NCI-H526 treated with DMSO at 0.1 percent for 48 hours (cell line): ENCODE measurements around the gene P3H1.
A peak's percentile ranks its signal among the peaks of the same experiment; 100 is the strongest.
"Not testable (repeated sequence)": the region's sequence is repeated elsewhere in the genome, so short reads cannot be mapped to it uniquely, and the experiment has no call there.

Experiments
- DNase-seq: peaks from one replicate; lab custom pipeline; 2025; lab: John Stamatoyannopoulos, UW

Gene P3H1, protein sequence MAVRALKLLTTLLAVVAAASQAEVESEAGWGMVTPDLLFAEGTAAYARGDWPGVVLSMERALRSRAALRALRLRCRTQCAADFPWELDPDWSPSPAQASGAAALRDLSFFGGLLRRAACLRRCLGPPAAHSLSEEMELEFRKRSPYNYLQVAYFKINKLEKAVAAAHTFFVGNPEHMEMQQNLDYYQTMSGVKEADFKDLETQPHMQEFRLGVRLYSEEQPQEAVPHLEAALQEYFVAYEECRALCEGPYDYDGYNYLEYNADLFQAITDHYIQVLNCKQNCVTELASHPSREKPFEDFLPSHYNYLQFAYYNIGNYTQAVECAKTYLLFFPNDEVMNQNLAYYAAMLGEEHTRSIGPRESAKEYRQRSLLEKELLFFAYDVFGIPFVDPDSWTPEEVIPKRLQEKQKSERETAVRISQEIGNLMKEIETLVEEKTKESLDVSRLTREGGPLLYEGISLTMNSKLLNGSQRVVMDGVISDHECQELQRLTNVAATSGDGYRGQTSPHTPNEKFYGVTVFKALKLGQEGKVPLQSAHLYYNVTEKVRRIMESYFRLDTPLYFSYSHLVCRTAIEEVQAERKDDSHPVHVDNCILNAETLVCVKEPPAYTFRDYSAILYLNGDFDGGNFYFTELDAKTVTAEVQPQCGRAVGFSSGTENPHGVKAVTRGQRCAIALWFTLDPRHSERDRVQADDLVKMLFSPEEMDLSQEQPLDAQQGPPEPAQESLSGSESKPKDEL

DNA sequence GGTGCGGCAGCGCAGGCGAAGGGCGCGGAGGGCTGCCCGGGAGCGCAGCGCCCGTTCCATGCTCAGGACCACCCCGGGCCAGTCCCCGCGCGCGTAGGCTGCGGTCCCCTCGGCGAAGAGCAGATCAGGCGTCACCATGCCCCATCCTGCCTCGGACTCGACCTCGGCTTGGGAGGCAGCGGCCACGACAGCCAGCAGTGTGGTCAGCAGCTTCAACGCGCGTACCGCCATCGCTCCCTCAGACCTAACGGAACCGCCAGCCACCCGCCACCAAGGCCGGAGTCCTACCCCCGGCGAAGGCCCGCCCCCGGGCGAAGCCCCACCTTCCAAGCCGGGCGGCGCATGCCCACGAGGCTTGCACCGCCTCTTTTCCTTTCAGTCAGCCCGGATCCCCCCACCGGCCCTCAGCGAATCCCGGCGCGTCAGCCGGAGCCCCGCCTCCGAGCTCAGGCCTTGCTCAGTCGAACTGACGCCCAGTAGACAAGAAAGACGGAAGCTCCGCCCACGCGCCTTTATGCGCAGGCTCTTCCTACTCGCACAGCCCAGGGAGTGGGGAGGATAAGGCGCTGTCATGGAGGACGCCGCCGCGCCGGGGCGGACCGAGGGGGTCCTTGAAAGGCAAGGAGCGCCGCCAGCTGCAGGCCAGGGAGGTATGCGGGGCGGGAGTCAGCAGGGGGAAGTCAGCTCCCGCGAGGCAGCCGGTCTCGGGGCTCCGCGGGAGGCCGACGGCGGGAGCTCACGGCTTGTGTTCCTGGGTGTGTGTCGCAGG lies at the start of gene P3H1, which contains the start of gene C1orf50:
Gene P3H1 (minus strand): TSS at position 288 of the 769 bp plus-strand sequence. CDS start 57 bp downstream, at position 231.
Gene C1orf50 (plus strand): TSS at position 509 of the 769 bp plus-strand sequence. CDS start 63 bp downstream, at position 572.
- peak; percentile 99 for DNase-seq

DNA sequence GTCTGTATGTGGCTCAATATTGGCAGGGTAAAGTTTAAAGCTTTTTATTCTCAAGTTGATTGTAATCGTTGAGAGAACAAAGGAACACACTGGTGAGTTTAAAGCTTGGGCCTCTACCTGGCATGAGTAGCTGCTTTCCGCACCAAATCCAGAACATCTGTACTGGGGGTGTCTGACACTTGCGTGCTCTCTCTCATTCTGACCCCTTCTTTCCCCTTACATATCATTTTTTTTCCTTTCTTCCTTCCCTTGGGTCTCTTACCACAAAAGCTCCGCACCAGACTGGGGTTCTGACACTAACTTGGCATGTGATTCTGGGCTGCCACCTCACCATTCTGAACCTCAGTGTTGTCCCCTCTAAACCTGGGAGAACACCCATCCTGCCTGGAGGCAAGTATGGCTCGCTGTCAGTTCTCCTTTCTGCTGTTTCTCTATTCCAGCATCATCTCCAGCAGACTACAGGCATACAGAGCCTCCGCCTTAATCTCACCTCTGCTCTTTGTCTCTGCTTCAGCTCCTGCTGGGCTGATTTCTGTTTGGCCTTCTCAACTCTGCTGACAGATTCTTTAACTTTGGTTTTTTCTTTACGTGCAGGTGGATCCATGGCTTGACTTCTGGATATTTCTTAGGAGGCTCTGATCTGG lies 49.2 kb upstream of the P3H1 start:
- no peak for DNase-seq

DNA sequence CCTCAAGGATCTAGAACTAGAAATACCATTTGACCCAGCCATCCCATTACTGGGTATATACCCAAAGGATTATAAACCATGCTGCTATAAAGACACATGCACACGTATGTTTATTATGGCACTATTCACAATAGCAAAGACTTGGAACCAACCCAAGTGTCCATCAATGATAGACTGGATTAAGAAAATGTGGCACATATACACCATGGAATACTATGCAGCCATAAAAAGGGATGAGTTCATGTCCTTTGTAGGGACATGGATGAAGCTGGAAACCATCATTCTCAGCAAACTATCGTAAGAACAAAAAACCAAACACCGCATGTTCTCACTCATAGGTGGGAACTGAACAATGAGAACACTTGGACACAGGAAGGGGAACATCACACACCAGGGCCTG lies 48.0 kb upstream of the P3H1 start:
- not testable (repeated sequence) for DNase-seq

DNA sequence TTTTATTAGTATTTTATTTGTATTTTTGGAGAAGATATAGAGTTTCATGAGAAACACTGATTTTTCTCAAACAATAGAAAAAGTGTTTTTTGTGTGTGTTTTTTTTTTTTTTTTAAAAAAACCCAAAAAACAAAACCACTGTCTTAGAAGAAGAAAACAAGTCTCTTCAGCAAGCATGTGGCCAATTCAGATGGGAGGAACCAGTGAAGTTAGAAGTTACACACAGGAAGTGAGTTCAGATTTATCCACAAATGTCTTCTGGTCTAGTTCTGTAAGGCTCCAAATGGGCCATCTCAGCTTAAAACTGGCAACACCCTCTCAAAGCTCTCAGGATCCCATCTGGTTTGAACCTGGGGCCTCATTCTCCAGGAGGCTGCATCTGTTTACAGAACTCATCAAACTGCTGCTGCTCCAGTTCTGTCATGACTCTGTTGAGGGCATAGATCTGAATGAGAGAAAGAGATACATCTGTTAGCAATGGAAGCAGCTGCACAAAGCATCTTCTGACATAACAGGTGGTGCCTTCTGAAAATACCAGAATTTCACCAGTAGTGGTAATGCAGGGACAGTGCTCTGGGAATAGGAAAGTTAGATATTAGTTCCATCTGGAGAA lies 40.3 kb upstream of the P3H1 start:
- DNase-seq = no peak

DNA sequence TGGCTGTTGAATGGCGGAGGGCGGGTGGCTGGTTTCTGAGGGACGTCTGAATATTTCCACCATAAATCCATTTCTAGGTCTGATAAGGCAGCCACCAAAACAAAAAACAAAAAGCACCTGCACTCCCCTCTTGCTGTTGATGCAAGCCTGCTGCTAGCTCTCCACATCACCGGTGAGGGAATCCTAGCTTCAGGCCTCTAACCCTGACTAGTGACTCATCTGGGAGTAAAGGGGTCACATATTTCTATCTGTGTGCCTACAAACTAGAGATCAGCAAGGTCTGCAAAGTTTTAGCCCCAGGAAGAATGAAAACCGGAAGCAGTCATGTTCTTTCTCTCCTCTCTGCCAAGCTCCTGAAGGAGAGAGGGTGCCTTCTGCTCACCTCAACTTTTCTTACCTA lies 39.8 kb upstream of the P3H1 start:
- no peak for DNase-seq

DNA sequence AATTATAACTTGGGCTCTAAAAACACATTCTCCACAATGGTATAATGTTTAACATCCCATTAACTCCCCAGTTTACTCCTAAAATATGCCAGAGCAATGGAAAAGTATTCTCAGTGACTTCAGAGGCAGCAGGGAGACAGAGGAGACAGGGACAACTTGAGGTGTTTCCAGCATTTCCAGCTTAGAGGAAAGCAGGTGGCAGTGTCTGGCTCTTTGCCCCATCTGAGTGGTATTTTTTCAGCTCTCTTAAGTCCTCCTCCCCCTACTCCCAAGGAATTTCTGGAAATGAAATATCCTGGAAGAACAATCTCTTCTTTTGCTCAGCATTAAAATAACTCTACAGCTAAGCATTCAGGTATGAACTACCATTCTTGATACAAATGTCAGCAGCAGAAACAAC lies 39.3 kb upstream of the P3H1 start:
- no peak for DNase-seq

DNA sequence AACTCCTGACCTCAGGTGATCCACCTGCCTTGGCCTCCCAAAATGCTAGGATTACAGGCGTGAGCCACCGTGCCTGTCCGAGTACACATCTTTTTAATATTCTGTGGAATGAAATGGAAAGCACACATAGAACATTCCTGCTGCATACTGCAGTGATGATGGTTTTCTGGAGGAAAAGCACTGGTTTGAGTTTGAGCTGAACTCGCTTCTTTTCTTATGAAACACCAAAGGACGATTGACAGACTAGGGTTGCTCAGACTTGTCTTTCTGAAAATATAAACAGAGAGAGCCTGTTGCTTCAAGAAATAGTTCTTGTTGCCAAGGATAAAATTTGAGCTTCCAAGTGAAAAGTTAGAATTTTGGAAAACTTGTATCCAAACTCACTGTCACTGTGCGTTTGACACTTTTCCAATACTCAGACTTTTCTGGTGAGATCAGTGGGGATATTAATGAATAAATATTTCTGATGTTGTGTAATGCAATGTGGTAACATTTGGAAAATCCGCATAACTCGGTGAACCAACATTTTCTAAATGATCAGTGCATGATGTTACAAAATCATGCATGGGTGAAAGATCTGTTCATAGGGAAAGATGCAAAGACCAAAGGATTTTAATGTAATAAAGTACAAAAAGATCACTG lies 35.1 kb upstream of the P3H1 start:
- no peak for DNase-seq

DNA sequence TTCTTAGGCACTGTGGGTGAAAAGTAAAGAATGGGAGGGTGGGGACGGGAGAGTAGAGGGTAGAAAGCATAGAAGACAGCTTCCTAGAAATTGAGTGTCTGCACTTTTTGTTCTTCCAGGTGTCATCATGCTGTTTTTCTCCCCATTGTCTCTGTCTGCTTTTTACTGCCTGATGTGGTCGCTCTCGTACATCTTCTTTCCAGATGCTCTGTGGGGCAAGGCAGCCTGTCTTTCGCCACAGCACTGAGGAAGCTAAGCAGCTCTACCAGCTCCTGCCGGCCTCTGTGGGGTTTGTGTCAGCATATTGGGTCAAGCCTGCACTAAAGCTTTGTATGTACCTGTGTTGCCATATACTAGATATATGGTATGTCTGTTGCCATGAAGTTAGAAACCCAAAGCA lies 31.2 kb upstream of the P3H1 start:
- DNase-seq = no peak

DNA sequence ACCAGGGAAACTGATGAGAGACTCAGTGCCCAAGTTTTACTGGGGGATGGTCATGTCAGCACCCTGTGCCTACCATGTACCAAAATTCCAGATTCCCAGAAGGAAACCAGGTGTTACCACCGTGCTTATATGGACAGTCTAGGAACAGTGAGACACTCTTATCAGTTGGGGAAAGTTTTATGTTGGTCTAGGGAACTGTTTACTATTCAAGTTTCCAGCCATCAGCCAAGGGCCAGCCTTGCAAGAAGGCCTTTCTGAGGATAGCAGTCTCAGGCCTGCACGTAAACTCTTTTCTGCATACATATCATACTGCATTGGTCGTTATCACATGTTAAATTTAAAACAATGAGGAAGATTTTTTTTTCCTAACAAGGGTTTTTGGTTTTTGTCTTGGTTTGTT lies 30.6 kb upstream of the P3H1 start:
- no peak for DNase-seq

DNA sequence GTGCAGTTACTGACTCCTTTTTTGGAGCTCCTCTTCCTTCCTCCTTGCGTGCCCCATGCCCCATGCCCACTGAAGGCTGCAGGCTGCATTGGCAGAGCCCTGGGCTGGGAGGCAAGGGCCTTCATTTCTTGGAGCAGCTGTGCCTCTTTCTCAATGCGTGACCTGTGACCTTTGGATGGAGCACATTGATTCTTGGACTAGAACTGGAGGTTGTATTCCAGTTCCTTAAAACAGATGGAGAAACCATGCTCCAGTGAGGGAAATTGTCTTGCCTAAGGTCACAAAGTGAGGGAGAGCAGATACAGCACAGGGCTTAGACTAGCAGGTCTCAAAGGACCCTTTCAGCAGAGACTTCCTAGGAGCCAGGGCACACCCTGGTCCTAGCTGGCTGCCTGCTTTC lies 27.0 kb upstream of the P3H1 start:
- no peak for DNase-seq

DNA sequence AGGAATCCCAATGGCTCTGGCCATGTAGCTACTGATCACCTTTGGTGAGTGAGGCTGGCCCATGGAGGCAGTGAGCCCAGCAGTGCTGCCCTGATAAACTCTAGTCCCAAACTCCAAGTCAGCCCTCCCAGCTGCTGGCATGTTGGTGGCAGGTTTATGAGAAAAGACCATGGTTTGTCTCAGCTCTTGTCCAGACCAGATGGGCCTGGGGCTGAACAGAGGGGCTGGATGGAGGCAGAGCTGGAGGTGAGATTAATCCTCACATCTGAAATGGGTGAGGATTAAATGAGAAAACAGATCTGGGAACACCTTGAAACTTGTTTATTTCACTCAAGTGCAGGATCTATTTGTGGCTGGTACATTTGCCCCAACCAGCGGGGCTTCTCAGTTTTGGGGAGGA lies 21.2 kb upstream of the P3H1 start:
- no peak for DNase-seq

DNA sequence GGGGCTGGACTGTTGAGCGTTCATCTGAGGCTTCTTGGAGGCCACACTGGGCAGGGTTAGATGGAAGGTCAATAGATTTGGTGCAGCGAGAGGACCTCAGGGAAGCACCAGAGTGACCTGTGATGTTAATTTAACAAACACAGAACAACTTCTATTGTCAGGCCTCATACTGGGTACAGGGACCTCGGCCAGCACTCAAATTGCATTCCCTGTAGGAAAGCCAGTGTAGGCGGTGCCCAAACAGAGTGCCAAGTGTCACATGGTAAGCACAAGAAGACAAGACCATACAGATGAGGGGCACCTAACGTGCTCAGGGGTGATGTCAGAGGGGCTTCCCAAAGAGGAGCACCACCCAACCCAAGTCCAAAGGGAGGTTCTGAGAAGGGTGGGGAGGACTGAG lies 19.3 kb upstream of the P3H1 start:
- DNase-seq = no peak

DNA sequence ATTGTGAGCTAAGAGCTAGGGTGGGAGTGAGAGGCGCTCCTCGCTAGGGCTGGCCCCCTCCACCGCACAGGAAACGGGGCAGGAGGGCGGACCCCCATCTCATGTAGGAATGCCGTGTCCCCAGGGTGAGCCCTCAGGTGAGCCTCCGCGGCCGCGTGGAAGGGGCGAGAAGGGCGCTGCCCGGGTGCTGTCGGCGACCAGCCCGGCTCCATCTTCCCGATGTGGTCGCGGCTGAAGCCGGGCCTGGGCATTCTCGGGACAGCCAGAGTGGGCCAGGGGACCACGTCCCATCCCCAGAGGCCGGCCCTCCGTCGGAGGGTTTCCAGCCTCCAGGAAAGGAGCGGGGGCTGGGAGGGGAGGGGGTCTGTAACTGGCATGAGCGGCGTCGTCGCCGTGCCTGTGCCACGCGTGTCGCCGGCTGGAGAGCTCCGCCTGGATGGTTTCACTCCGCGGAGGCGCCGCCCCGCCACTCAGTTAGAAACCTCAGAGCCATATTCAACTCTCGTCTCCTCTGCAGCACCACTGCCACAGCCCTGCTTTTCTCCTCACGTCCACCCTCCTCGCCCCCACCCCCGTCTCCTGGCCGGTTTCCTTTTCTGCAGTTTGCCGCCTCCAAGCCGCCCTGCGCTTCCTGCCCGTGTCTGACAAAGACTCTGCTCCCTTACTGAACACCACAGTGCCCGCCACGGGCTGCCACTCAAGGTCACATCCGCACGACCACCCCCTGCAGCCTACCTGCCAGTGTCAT lies 18.3 kb upstream of the P3H1 start, which contains the start of gene TMEM269:
Gene TMEM269 (plus strand): TSS at position 46 of the 748 bp plus-strand sequence. CDS start 4,903 bp downstream, outside the sequence.
- DNase-seq = no peak

DNA sequence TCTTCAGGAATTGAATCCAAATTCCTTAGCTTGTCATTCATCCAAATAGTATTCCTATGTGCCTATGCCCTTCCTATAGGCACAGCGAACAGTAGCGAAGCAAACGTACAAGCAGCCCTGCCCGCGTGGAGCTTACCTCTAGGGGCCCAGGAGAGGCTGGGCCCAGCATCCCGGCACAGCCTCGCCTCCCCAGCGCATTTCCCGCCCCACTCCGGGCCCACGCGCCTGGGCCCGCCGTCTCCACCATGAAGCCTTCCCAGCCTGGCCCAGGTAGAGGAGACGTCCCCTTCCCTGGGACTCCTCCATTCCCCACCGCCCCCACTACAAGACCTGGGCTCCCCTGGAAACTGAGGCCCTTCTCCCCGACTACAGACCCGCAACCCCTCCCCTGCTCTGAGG lies 17.7 kb upstream of the P3H1 start:
- no peak for DNase-seq

DNA sequence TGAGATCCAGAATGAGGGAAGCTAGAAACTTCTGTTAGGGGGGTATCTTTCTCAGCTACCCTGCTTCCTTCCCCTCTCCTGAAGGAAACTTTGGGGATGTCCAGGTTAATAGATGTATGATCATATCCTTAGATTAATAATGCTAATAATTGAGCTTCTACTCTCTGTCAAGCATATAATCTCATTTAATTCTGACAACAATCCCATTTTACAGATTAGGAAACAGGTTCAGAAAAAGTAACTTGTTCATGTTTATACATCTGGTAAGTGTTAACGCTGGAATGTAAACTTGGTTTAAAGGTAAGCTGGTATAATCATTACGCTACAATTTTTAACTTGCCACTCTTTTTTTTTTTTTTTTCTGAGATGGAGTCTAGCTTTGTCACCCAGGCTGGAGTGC lies 16.3 kb upstream of the P3H1 start:
- no peak for DNase-seq

DNA sequence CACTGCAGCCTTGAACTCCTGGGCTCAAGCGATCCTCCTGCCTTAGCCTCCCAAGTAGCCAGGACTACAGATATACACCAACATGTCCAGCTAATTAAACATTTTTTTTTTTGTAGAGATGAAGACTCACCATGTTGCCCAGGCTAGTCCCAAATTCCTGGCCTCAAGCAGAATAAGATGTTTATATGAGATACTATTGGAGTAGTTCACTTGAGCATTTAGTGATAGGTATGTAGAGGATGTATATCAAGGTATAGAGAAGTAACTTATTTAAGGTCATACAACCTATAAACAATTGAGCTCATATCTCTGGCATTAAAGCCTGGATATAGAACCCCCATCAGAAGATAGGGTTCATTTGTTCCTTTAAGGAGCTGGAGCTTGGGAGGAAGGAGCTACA lies 13.3 kb upstream of the P3H1 start:
- DNase-seq = no peak

DNA sequence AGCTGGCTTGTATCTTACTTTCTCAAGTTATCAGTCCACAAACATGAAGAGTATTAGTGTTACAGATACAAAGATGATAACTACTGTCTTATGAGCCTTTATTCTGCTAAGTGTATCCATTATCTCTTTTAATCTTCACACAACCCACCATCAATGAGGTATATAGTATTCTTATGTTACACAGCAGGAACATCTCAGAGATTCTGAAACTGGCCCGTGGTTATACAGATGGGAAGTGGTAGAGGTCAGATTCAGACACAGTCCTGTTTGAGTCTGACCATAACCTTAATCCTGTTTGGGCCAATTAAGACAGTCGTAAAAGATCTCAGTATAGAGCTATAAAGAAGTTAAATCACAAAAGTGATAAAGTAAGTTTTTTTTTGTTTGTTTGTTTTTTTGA lies 12.9 kb upstream of the P3H1 start:
- no peak for DNase-seq

DNA sequence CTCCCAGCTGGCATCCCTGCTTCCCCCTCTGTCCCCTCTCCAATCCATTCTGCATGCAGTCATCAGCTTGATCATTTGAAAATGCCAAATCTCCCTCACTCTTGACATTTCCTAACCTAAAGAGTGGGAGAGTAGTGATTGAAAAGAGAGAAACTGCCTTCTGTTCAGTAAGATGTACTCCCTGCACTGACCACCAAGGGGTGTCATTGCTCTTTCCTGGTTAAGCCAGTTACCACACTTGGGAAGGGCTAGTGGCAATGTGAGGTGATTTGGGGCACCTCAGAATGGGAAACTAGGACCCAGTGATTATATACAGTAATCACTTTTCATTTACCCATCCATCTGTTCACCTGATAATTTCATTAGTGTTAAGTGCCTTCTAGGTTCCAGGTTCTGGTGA lies 11.0 kb upstream of the P3H1 start:
- peak; percentile 22 for DNase-seq

DNA sequence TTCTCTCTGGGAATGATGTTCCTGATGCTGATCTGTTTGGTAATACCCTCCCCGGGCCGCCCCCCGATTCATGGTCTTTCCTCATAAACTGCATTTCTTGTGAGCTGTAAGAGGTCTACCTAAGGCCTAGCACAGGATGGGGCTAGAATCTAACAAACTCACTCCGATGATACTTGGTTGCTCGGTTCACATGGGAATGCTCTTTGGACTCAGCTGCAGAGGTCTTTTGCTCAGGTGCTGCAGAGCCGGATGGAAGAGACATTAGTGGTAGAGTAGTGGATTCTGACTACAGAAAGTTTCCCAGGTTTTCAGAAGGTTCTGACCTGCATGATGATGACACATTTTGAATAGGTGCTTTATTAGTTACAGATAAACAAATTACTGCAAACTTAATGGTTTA lies 9.7 kb upstream of the P3H1 start:
- DNase-seq = no peak

DNA sequence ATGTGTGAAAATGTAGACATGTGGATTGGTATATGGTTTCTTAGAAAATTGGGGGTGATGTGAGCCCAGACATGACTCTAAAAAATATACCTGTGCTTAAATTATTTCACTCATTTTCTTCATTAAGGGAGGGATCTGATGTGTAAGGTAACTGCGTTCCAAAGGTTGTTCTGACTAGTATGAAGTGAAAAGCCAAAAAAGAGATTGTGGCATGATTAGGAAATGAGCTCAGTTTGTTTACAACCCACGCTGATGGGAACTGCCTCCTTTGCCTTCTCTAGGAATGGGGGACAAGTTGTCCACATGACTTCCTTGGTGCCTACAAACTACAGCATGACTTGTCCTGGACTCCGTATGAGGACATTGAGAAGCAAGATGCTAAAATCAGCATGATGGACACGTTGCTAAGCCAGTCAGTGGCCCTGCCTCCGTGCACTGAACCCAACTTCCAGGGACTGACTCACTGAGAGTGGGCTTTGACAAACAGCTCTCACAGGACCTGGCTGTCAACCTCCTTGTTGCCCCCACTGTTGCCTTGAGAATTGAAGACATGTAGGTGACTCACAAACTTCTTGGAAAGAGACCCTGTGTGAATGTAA lies 8.2 kb upstream of the P3H1 start:
- no peak for DNase-seq
